T47D (cell line): ENCODE results near the gene KRTAP10-9.
"Not testable (repeated sequence)": the region's sequence is repeated elsewhere in the genome, so short reads cannot be mapped to it uniquely, and the experiment has no call there.

Experiments used
- DNase-seq, 2 experiments: peaks; one replicate each; pipeline versions ENCODE4 v3.0.0 to v3.0.0-alpha.2; 2011 to 2012; ENCODE audit warnings: low read depth in 1 of 2, low spot score in 1 of 2
- JUND ChIP-seq: IDR thresholded peaks from 2 replicates; pipeline ENCODE4 v1.6.1; 2012; ENCODE audit warnings: low read depth
- in situ Hi-C: cut with HindIII; loops from 2 replicates; pipeline ENCODE4 v1.10.0; 2016; ENCODE audit warnings: low sequenced_read_pairs, low pct_unique_long_range_greater_than_20kb

The KRTAP10-9 gene

GRCh38 chr21:44590311-44590721, 36.6 kb upstream of the KRTAP10-9 start:
- DNase-seq: no peak
- no peak for TF ChIP-seq JUND
- in situ Hi-C loops: no loop called here

GRCh38 chr21:44590897-44591800, 35.7 kb upstream of the KRTAP10-9 start:
- DNase-seq, in situ Hi-C loops: not testable (repeated sequence)

GRCh38 chr21:44591801-44592130, 35.1 kb upstream of the KRTAP10-9 start:
- in situ Hi-C loops, DNase-seq: not testable (repeated sequence)

- in situ Hi-C loops: no loop called here
- no peak for TF ChIP-seq JUND
- DNase-seq: no peak
Measured at GRCh38 chr21:44592446-44593311, 34.2 kb upstream of the KRTAP10-9 start, which contains the start of gene KRTAP10-6. Gene KRTAP10-6 (minus strand): TSS chr21:44592505. CDS start chr21:44592484, 21 bp downstream.

- DNase-seq: no peak
- no peak for TF ChIP-seq JUND
- in situ Hi-C loops: no loop called here
Measured at GRCh38 chr21:44593598-44594405, 33.1 kb upstream of the KRTAP10-9 start.

GRCh38 chr21:44594406-44594916, 32.4 kb upstream of the KRTAP10-9 start:
- no peak for DNase-seq
- TF ChIP-seq JUND: no peak
- in situ Hi-C loops: no loop called here

GRCh38 chr21:44595524-44595923, 31.4 kb upstream of the KRTAP10-9 start:
- in situ Hi-C loops: no loop called here
- no peak for TF ChIP-seq JUND
- no peak for DNase-seq

GRCh38 chr21:44596068-44596725, 30.7 kb upstream of the KRTAP10-9 start:
- in situ Hi-C loops: no loop called here
- no peak for DNase-seq
- TF ChIP-seq JUND: no peak

GRCh38 chr21:44598061-44598460, 28.8 kb upstream of the KRTAP10-9 start:
- in situ Hi-C loops: no loop called here
- no peak for TF ChIP-seq JUND
- no peak for DNase-seq

GRCh38 chr21:44599264-44600029, 27.4 kb upstream of the KRTAP10-9 start:
- no peak for TF ChIP-seq JUND
- in situ Hi-C loops: no loop called here
- no peak for DNase-seq

GRCh38 chr21:44600118-44600978, 26.5 kb upstream of the KRTAP10-9 start, which contains the start of gene KRTAP10-7:
Gene KRTAP10-7 (plus strand): TSS chr21:44600597. CDS start chr21:44600622, 25 bp downstream.
- DNase-seq, in situ Hi-C loops: not testable (repeated sequence)

GRCh38 chr21:44601091-44601490, 25.8 kb upstream of the KRTAP10-9 start:
- peak in 1 of 2 experiments; percentile 45 for DNase-seq
- in situ Hi-C loops: not testable (repeated sequence)
